HEK293 (cell line): ENCODE results near the gene QRICH1.
A peak's percentile ranks its signal among the peaks of the same experiment; 100 is the strongest.

Experiments
- CTCF ChIA-PET: fragments of 350-600 bp; formaldehyde crosslinking; extraction: SDS; loops from one replicate; lab custom pipeline; 2021; ENCODE audit warnings: antibody characterized with exemption; lab: Yijun Ruan, JAX
- POLR2A ChIA-PET: fragments of 300-600 bp; formaldehyde crosslinking; extraction: SDS; loops from one replicate; lab custom pipeline; 2020; ENCODE audit warnings: antibody characterized with exemption, inconsistent platforms; lab: Yijun Ruan, JAX
- H3K27ac ChIP-seq: fragments of 200-500 bp; sonication (Bioruptor generic); 2 replicates; pipeline ENCODE4 v1.5.1; 2014; ENCODE audit warnings: low read depth, low read length, control low read depth, inconsistent platforms; ENCODE audit errors: extremely low read depth
- H3K36me3 ChIP-seq, 2 experiments: fragments of 200-500 bp in 1 of 2; sonication (Bioruptor generic) in 1 of 2; 1 replicate in 1 of 2; 2 replicates in 1 of 2; pipeline ENCODE4 v1.5.1; 2014 to 2017; ENCODE audit warnings: inconsistent platforms in 2 of 2, low read length in 2 of 2; ENCODE audit not compliant: control insufficient read depth in 2 of 2, insufficient read depth in 1 of 2
- H3K4me1 ChIP-seq: fragments of 200-500 bp; sonication (Bioruptor generic); 2 replicates; pipeline ENCODE4 v1.5.1; 2014; ENCODE audit warnings: mild to moderate bottlenecking, low read length, inconsistent platforms; ENCODE audit not compliant: control insufficient read depth, insufficient read depth
- H3K4me3 ChIP-seq: 2 replicates; pipeline ENCODE4 v1.5.1; 2011; ENCODE audit warnings: low read depth, mild to moderate bottlenecking, control low read depth, low read length, moderate library complexity
- H3K9me3 ChIP-seq: fragments of 200-500 bp; sonication (Bioruptor generic); 2 replicates; pipeline ENCODE4 v1.5.1; 2014; ENCODE audit warnings: low read depth, low read length, inconsistent platforms; ENCODE audit not compliant: control insufficient read depth, insufficient read depth
- EGR2 ChIP-seq: fragments of 450-650 bp; formaldehyde crosslinking; IDR thresholded peaks from 2 replicates; pipeline ENCODE4 v1.5.1; 2016; ENCODE audit warnings: low read depth, missing biosample characterization, missing genetic modification characterization
- GLI4 ChIP-seq: fragments of 450-650 bp; formaldehyde crosslinking; IDR thresholded peaks from 2 replicates; pipeline ENCODE4 v1.5.1; 2016; ENCODE audit warnings: missing biosample characterization, missing genetic modification characterization
- KLF1 ChIP-seq: fragments of 450-650 bp; formaldehyde crosslinking; IDR thresholded peaks from 2 replicates; pipeline ENCODE4 v1.5.1; 2016; ENCODE audit warnings: missing biosample characterization, missing genetic modification characterization
- KLF8 ChIP-seq: fragments of 450-650 bp; formaldehyde crosslinking; IDR thresholded peaks from 2 replicates; pipeline ENCODE4 v1.5.1; 2016; ENCODE audit warnings: missing biosample characterization, missing genetic modification characterization
- SP3 ChIP-seq: fragments of 450-650 bp; formaldehyde crosslinking; IDR thresholded peaks from 2 replicates; pipeline ENCODE4 v1.5.1; 2016; ENCODE audit warnings: missing biosample characterization, missing genetic modification characterization
- WT1 ChIP-seq: fragments of 450-650 bp; formaldehyde crosslinking; IDR thresholded peaks from 2 replicates; pipeline ENCODE4 v1.5.1; 2016; ENCODE audit warnings: missing biosample characterization, missing genetic modification characterization
- ZBTB48 ChIP-seq: fragments of 450-650 bp; formaldehyde crosslinking; IDR thresholded peaks from 2 replicates; pipeline ENCODE4 v1.5.1; 2016; ENCODE audit warnings: missing biosample characterization, missing genetic modification characterization
- ZFHX2 ChIP-seq: fragments of 450-650 bp; formaldehyde crosslinking; conservative IDR thresholded peaks from 2 replicates; pipeline ENCODE4 v1.5.1; 2016; ENCODE audit warnings: missing biosample characterization, missing genetic modification characterization
- ZNF10 ChIP-seq: fragments of 450-650 bp; formaldehyde crosslinking; IDR thresholded peaks from 2 replicates; pipeline ENCODE4 v1.5.1; 2017; ENCODE audit warnings: missing biosample characterization, missing genetic modification characterization
- ZNF112 ChIP-seq: fragments of 450-650 bp; formaldehyde crosslinking; IDR thresholded peaks from 2 replicates; pipeline ENCODE4 v1.5.0; 2017; ENCODE audit warnings: missing biosample characterization, missing genetic modification characterization
- ZNF175 ChIP-seq: fragments of 450-650 bp; formaldehyde crosslinking; IDR thresholded peaks from 2 replicates; pipeline ENCODE4 v1.5.1; 2016; ENCODE audit warnings: missing biosample characterization, missing genetic modification characterization
- ZNF266 ChIP-seq: fragments of 450-650 bp; formaldehyde crosslinking; IDR thresholded peaks from 2 replicates; pipeline ENCODE4 v1.5.1; 2016; ENCODE audit warnings: missing biosample characterization, missing genetic modification characterization, low read depth
- ZNF274 ChIP-seq, 2 experiments: fragments of 200-500 bp in 1 of 2; fragments of 450-650 bp in 1 of 2; sonication (Bioruptor generic) in 1 of 2; formaldehyde crosslinking in 1 of 2; IDR thresholded peaks; 2 replicates each; pipeline versions ENCODE4 v1.5.1 to v1.6.1; 2014 to 2016; ENCODE audit warnings: borderline replicate concordance in 1 of 2, inconsistent platforms in 1 of 2, low read length in 1 of 2, missing biosample characterization in 1 of 2, missing genetic modification characterization in 1 of 2
- ZNF354C ChIP-seq: fragments of 450-650 bp; formaldehyde crosslinking; IDR thresholded peaks from 2 replicates; pipeline ENCODE4 v1.5.1; 2016; ENCODE audit warnings: missing biosample characterization, missing genetic modification characterization, low read depth, borderline replicate concordance
- ZNF529 ChIP-seq: fragments of 450-650 bp; formaldehyde crosslinking; IDR thresholded peaks from 2 replicates; pipeline ENCODE4 v1.5.1; 2017; ENCODE audit warnings: missing genetic modification characterization, missing biosample characterization; ENCODE audit not compliant: insufficient replicate concordance
- ZNF585B ChIP-seq: fragments of 450-650 bp; formaldehyde crosslinking; IDR thresholded peaks from 2 replicates; pipeline ENCODE4 v1.5.1; 2016; ENCODE audit warnings: missing biosample characterization, missing genetic modification characterization
- ZNF623 ChIP-seq: fragments of 450-650 bp; formaldehyde crosslinking; IDR thresholded peaks from 2 replicates; pipeline ENCODE4 v1.5.1; 2016; ENCODE audit warnings: missing biosample characterization, missing genetic modification characterization
- ZNF707 ChIP-seq: fragments of 450-650 bp; formaldehyde crosslinking; IDR thresholded peaks from 2 replicates; pipeline ENCODE4 v1.5.1; 2016; ENCODE audit warnings: missing biosample characterization, missing genetic modification characterization
- ZNF777 ChIP-seq: fragments of 450-650 bp; formaldehyde crosslinking; IDR thresholded peaks from 2 replicates; pipeline ENCODE4 v1.5.1; 2017; ENCODE audit warnings: missing biosample characterization, missing genetic modification characterization, borderline replicate concordance
- ZNF792 ChIP-seq: fragments of 450-650 bp; formaldehyde crosslinking; IDR thresholded peaks from 2 replicates; pipeline ENCODE4 v1.5.1; 2016; ENCODE audit warnings: missing biosample characterization, missing genetic modification characterization
- ZNF843 ChIP-seq: fragments of 450-650 bp; formaldehyde crosslinking; IDR thresholded peaks from 2 replicates; pipeline ENCODE4 v1.5.1; 2016; ENCODE audit warnings: missing biosample characterization, missing genetic modification characterization
- TF ChIP-seq, protein P1 (sequence below): fragments of 450-650 bp; formaldehyde crosslinking; IDR thresholded peaks from 2 replicates; pipeline ENCODE4 v1.5.1; 2016; ENCODE audit warnings: missing biosample characterization, missing genetic modification characterization

QRICH1 gene

DNA sequence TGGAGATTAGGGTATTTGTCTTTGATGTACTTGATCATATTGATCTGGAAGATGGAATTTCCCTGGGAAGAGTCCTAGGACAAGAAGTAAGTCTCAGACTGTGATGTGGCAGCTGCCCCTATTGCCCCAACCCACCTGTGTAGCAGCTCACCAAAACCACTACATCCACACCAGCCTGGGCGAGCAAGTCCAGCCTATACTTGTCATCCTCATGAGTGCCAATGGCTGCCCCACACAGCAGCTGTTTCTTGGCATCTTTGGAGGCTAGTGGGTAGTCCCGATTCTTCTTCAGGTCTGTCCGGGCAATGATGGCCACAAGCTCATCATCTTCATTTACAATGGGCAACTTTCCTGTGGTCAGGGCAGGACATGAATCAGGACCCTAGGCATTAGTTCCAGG, 67.3 kb downstream of the QRICH1 start:
- Histone ChIP-seq H3K9me3 (no peaks in the 10 kb centered on the region), H3K27ac (no peak overlapping the region), H3K4me1 (no peaks in the 10 kb centered on the region), H3K36me3 (peaks cover 0 to 79% of the 10 kb centered on the region in 2 experiments; a peak in 2 of 3 replicates), H3K4me3 (no peak overlapping the region)
- ChIA-PET CTCF (interaction anchor here (1.1 to 1.5 kb wide), 2 partner anchors 19 to 67 kb away, joined by 4 to 5 read pairs; partner anchors contain the start of genes QRICH1 and WDR6), POLR2A (interaction anchor here (0.8 to 2.8 kb wide), 3 partner anchors 19 to 68 kb away, joined by 3 to 10 read pairs (median 4); partner anchors contain the start of genes P4HTM, QRICH1 and WDR6)
- TF ChIP-seq ZNF585B (tag by site-specific recombination) (no peak), ZNF266 (no peak), ZNF623 (tag by site-specific recombination) (no peak), ZNF112 (tag by site-specific recombination) (no peak), ZNF707 (tag by site-specific recombination) (no peak), KLF1 (no peak), ZNF354C (tag by site-specific recombination) (no peak)

- CTCF ChIA-PET = interaction anchor here (1.1 to 1.5 kb wide), 2 partner anchors 19 to 68 kb away, joined by 4 to 5 read pairs; partner anchors contain the start of genes QRICH1 and WDR6
- Histone ChIP-seq H3K4me1 (no peaks in the 10 kb centered on the region), H3K27ac (no peak overlapping the region), H3K36me3 (peaks cover 0 to 73% of the 10 kb centered on the region in 2 experiments; a peak in 2 of 3 replicates), H3K9me3 (no peaks in the 10 kb centered on the region), H3K4me3 (no peak overlapping the region)
- POLR2A ChIA-PET = interaction anchor here (0.8 to 2.8 kb wide), 3 partner anchors 10 to 68 kb away, joined by 3 to 10 read pairs (median 3); partner anchors contain the start of genes P4HTM and QRICH1
- 0 out of 2 replicates have a peak, but pooled peaks have one; percentile 0 for TF ChIP-seq EGR2 (tag by site-specific recombination)
- no peak for TF ChIP-seq ZNF274 (IDR thresholded peaks at IDR 0.05; ENCODE audit: low read length)
- no peak for TF ChIP-seq ZNF274 (tag by site-specific recombination; IDR thresholded peaks at IDR 0.05; ENCODE audit: borderline replicate concordance)
Measured at GRCh38 chr3:49025793-49026520, 67.9 kb downstream of the QRICH1 start.

DNA sequence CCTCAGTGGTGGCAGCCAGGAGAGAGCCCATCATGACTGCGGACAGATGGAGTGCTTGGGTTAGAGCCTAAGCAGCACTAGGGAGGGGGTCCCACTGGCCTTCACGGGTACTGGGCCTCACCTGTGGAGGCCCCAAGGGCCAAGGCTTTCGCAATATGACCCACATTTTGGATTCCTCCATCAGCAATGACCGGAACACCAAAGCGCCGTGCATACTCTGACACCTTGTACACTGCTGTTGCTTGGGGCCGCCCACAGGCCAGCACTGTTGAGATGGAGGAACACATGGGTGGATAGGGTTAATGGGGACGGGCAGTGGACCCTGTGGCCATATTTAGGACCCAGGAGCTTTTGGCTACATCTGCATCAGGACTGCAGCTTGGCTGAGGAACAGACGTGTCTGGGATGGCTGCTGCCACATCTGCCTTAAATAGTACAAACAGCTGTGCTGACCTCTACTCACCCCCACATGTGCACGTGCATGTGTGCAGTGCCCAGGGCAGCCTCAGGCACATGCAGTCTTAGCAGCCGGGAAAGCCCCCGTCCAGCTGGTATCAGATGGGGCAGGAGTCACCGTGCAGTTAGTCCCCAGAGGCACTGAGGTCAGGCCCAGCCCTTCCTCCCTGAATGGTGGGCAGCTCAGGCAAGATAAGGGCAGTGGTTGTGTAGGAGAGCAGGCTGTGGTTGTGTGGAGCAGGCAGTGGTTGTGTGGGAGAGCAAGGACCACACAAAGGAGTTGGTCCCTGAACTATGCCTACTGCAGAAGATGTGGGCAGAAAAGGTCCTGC, 68.7 kb downstream of the QRICH1 start:
- CTCF ChIA-PET = interaction anchor here (0.7 to 1.1 kb wide), 2 partner anchors 17 to 69 kb away, joined by 3 to 4 read pairs; partner anchors contain the start of gene QRICH1
- POLR2A ChIA-PET = interaction anchor here (0.6 to 10.4 kb wide), 4 partner anchors 9 to 69 kb away, joined by 3 to 141 read pairs (median 6); partner anchors contain the start of genes QRICH1 and WDR6
- Histone ChIP-seq H3K4me1 (no peaks in the 10 kb centered on the region), H3K4me3 (no peak overlapping the region), H3K9me3 (no peaks in the 10 kb centered on the region), H3K36me3 (peaks cover 0 to 66% of the 10 kb centered on the region in 2 experiments; a peak in 2 of 3 replicates), H3K27ac (no peak overlapping the region; the same call in 1 of the 2 replicates)
- TF ChIP-seq ZFHX2 (tag by site-specific recombination) (peak; percentile 87), ZNF777 (tag by site-specific recombination) (no peak), EGR2 (tag by site-specific recombination) (peak; percentile 95), ZNF792 (tag by site-specific recombination) (no peak), ZNF354C (tag by site-specific recombination) (no peak), ZNF266 (no peak)

- H3K36me3 ChIP-seq = peaks cover 0 to 61% of the 10 kb centered on the region in 2 experiments; a peak in 2 of 3 replicates
- TF ChIP-seq, protein P1, sequence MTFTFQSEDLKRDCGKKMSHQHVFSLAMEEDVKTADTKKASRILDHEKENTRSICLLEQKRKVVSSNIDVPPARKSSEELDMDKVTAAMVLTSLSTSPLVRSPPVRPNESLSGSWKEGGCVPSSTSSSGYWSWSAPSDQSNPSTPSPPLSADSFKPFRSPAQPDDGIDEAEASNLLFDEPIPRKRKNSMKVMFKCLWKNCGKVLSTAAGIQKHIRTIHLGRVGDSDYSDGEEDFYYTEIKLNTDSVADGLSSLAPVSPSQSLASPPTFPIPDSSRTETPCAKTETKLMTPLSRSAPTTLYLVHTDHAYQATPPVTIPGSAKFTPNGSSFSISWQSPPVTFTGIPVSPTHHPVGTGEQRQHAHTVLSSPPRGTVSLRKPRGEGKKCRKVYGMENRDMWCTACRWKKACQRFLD = no peak
- TF ChIP-seq WT1 (no peak), ZNF843 (tag by site-specific recombination) (no peak), SP3 (tag by site-specific recombination) (no peak), GLI4 (tag by site-specific recombination) (no peak), ZNF10 (tag by site-specific recombination) (no peak), ZNF175 (tag by site-specific recombination) (no peak), ZBTB48 (tag by site-specific recombination) (no peak), KLF8 (tag by site-specific recombination) (no peak), ZNF529 (tag by site-specific recombination) (no peak)
- no peak overlapping the region for H3K27ac ChIP-seq
- H3K9me3 ChIP-seq = no peaks in the 10 kb centered on the region
- POLR2A ChIA-PET = interaction anchor here (10.4 kb wide), 1 partner anchor 17 kb away, joined by 141 read pairs; the partner anchor contains the start of gene WDR6
- H3K4me3 ChIP-seq = no peak overlapping the region
- H3K4me1 ChIP-seq = no peaks in the 10 kb centered on the region
- CTCF ChIA-PET = interaction anchor here (0.7 to 1.1 kb wide), 2 partner anchors 17 to 108 kb away, joined by 3 to 4 read pairs; no protein-coding TSS in a partner anchor
Measured at GRCh38 chr3:49024449-49024848, 69.4 kb downstream of the QRICH1 start.
